GM19023 (cell line): Measurements from ENCODE around the gene PSD4.

Experiments used
- ATAC-seq: cut with Tn5 transposase; IDR thresholded peaks from one replicate; pipeline ENCODE4 v1.9.1; 2021; ENCODE audit warnings: mild to moderate bottlenecking, moderate library complexity; ENCODE audit not compliant: unreplicated experiment

PSD4 gene

DNA sequence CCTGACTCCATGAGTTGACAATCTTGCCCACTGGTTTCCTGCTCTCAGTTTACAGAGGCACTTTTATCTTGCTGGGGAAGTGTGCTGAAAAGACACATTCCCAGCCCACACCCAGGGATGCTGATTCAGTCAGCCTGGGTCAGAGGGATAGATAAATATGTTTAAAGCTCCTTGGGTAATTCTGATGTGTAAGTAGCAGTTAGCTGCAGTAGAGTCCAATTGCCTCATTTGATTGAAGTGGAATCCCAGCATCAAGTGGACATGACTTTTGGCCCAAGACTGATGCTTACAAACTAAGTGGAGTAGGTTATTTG, 29.4 kb downstream of the PSD4 start:
- no peak for ATAC-seq

DNA sequence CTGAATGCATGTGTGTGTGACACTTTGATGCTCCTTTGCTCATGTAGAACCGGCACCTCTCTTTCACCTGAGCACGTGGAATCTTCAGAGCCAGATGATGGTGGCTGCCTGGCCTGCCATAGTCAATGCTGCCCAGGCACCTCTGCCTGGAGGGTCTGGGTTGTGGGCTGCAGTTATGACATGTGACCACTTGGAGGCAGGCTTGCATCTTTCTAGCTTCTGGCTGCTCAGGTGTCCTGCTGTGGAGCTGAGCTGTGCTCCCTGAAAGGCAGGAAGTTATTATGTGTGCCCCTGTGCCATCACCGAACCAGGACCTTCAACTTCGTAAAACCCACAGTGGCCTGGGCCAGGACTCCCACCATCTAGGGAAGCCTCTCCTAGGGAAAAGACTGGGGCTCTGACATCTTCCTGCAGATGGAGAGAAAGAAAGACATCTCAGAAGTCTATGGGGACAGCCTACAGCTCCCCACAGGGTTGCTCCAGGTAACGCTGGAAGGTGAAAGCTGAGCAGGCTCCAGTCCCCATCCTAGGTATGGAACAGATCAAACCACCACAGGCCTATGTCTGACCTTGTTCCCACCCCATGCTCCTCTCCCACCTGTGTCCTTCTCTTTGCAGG, 30.2 kb downstream of the PSD4 start:
- peak; percentile 78 for ATAC-seq

DNA sequence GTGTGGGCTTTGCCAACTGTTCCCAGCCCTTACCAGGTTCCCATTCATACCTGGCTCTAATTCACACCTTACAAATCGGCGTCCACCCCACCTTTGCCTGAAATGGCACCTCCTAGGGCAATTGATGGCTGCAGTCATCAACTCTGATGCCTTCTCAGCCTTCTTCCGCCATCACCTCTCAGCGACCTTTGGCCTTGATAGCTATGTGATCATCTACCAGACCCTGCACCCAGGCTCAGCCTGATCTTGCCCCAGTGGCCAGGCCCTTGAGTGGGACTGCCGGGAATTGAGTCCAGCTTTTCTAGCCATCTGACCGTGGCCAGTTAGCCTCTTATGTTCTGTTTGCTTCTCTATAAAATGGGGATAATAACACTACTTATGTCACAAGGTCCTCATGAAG, 32.5 kb downstream of the PSD4 start:
- ATAC-seq = no peak

DNA sequence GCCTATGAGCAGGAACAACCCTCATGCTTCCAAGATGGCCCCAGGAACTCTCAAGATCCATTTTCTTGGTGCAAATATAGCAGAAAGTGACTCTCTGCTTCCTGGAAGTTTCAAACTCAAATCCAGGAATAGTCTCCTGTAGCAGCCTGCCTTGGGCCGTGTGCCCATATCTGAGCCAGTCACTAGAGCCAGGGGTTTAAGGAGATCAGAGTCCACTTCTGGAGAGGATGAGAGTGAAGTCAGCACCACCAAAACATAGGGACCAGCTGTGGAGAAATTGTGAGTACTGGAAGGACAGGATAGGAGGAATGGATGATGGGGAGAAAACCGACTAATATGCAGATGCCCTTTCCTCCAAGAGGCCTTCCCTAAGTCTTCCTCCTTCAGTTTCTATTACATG, 33.2 kb downstream of the PSD4 start:
- ATAC-seq = no peak

DNA sequence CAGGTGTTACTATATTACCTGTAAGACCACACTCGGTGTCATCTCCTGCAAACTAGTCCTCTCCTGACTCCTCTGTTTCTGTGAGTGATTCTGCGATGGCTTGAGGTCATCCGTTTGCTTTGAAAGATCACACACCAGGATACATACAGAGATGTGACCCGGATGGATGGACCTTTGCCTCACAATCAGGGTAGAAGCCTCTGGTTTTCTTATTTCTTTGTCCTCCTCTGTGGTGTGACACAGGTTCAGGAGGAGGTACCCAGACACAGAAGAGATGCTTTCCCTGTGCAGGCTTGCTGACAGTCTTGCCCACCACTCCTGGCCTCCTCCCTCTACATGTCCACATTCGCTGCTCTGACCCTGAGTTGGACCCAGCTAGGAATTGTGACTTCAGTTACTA, 34.6 kb downstream of the PSD4 start:
- no peak for ATAC-seq

DNA sequence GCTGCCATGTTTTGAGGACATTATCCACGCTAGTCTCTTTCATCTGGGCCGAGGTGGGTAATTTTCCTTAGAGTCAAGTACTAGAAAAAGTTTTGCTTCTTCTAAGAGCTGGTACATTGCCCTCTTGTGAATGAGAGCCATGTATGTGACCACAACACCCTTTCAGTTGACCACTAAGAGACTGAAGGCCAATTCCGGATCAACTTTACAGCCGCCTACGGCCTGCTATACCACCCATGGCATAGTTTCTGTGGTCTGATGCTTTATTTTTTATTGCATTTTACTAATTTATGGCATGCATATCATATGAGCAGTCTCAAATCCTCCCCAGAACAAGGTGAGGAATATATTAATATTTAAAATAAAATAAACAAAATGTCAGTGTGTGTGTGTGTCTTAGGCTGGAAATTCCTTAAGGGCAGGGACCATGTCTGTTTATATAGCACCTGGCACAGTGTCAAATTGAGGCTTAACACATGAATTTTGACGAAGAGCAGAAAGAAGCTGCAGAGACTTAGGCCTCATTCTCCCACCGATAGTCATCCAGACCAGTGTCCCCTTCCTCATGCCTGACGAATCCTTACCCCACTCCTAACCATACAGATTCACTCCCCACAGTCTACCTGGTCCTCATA, 35.4 kb downstream of the PSD4 start:
- ATAC-seq = no peak

DNA sequence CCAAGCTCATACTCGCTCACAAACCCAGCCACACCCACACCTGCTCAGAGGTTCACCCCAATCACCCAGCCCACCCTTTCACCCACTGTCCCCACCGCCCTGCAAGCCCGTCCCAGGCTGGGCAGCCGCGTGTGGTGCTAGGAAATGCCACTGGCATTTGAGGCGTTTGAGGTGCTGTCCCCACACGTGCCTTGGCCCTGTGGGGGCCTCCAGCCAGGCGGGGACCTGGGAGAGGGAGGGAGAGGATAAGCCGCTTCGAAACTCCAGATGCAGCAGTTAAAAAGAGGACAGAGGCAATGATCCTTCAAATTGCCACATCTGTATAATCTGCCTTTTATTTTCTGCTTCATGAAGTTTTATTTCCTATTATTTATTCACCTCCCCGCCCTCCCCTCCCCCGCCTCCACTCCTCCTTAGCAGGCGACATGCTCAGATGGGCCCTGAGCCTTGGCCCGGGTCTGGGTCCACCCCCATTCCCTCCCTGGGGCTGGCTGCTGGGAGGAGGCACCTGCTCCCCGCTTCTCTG, 35.9 kb downstream of the PSD4 start:
- no peak for ATAC-seq

DNA sequence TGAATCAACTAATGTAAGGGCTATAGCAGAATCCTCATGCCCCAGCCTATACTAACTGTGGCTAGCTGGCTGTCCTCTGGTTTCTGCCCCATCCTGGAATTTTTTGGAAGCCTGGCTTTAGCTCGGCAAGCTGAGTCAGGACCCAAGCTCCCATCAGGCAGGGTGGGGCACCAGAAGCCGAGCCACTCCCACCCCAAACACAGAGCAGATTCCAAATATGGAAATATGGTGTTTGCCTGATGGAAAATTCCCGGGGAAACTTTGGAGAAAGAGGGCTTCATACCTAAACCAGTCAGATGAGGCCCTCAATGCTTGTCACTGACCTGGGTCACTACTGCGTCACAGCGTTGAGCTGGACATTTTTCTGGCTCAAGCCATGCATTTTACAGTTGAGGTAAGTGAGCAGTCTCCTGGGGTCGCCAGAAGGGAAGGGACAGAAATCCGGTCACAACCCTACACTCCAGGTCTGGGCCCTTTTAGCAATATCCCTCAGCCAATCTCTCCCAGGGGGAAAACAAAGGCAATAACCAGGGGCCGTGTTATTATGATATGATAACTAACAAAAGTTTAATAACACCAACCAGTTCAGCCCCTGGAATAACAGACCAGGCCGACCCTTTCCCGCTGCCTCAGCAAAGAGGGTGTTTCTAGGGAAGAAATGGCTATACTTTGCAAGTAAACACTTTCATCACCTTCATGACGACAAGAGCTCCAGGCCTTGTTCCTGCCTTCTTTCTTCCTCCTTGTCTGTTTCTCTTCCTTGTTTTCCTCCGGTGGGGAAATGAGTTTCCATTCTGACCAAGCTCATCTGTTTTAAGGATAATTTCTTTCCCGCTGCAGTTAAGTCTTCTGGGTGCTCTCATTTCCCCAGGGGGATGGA, 37.7 kb downstream of the PSD4 start:
- ATAC-seq = no peak

DNA sequence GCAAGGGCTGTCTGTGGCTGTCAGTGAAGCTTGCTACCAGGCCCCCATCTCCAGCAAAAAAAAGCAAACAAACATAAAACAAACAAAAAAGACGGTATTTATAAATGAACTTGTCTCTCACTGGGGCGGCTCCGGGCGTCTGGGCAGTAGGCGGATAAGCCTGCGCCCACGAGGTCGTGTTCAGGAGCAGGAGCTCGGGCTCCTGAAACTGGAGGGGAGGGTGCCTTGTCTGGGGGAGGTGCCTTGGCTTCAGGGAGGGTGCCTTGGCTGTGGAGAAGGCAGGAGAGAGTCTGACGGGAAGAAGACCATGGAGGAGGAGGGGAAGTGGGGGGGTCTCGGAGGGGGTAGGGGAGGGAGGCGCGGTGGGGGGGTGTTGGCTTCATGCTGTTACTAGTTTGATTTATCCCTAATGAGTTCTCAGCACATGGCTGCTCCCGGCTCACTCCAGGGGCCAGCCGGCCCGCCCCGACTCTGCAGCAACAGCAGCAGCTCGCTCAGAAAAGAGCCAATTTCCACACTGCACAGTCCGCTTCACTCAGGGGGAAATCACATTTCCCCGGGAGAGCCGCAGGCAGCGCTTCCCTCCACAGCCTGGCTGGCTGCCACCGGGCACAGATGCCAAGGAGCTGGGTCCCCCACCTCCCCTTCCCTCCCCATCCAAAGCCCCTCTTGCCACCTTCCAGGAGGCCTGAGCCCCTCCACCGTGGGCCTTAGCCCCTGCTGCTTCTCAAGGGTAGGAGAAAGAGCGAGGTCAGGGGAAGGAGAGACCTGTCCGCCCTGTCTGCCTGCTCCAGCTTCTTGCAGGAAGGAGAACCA, 38.7 kb downstream of the PSD4 start:
- ATAC-seq = no peak

DNA sequence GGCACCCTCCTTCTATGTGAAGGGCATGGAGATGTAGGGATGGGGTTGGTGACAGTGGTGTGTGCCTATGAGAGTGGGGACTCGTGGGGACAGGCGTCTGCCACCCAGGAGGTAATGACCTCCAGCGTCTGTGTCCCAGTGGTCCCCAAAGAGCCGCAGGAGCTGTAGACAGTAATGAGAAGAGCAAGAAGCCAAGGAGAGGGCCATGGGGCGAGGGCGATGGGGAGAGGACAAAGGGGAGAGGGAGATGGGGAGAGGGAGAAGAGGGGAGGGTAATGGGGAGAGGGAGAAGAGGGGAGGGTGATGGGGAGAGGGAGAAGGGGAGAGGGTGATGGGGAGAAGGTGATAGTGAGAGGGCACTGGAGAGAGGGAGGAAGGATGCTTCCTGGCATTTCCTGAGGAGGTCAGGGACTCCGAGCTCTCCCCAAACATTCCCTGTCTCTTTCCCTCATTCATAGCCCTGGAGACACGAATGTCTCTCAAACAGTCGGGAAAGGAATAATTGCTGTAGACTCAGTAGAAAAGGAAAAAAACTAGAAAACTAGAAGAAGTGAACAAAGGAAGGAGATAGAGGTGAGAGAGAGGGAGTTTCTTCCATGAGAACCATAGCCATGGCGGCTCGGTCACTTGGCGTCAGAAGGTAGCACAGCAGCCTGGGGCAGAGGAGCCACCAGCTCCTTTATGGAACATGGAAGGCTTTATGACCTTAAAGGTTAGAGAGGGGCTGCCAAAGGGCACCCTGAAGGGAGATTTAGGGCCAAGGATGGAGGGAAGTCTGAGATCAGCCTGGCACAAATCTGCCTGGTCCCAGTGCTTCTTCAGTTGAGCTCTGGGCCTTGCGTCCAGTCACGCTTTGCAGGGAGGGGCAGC, 39.5 kb downstream of the PSD4 start:
- ATAC-seq = no peak

DNA sequence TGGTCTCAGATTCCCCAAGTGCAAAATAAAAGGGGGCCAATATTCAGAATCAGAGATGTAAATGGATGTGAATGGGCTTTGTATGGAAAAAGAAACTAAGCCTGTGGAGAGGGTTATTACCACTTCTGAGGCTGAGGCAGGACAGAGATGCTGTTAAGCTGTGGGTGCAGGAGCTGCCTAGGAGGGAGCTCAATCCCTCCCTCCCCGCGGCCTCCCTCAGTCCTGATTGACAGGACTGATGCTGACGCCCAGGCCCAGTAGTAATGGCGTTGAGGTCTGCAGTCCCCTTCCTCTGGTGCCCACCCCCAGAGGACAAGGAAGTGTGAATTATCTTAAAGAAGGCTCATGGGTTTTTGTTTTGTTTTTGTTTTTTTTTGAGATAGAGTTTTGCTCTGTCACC, 40.4 kb downstream of the PSD4 start:
- no peak for ATAC-seq

DNA sequence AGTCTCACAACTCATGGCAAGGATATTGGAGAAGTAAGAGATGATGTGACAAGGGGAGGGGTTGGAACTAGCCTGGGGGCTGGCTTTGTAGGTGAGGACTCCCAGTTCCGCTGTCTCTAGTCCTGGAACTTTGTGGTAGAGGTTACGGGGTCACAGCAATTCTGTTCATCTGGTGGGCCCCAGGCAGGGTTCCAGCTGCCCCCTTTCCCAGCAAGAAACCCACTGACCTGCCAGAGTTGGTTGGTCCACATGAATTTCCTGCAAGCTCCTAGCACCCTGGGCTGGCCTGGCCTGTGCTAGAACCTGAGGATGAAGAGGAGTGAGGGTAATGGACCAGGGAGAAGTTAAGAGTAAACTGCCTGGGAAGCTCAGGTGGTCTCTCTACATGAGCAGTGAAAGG, 41.3 kb downstream of the PSD4 start:
- ATAC-seq = no peak

DNA sequence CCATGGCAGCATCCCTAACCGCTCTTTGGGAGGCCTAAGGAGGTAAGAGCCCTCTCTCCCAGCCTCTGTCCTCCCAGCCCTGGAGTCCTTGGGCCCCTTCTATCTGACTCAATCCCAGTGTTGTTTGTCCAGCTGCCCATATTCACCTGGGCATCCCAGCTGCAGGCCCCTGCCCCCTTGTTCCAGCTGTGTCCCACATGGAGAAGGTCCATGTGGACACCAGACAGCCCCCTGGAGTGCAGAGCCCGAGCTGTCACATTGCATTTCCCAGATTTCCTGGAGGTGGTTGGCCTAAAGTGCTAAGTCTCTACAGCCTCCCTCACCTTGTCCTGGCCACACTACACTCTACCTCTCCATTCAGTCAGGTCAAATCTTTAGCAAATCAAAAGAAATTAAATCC, 42.5 kb downstream of the PSD4 start:
- ATAC-seq = no peak

DNA sequence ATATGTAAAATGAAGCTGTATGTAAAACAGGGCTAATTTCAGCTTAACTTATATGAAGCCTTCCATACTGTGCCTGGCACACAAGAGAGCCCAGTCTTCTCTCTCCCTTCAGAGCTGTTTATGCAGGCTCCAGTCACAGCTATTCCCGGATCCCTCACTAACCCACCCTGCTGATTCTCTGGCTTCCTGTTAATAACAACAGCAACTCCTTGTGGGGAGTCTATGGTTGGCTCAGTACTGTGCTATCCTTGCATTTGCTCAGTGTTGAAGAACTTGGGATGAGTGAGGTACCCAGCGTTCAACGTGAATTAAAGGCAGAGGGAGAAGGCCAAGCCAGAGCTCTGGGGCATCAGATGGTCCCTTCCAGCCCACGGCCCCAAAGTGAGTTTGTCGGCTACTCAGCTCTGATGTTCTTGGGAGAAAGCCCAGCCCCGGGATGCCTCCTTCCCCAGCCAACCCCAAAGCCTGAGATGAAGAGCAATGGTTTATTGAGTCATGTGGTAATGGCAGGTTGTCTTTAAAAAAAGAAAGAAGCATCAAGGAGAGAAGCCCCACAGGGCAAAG, 43.2 kb downstream of the PSD4 start:
- ATAC-seq = no peak

DNA sequence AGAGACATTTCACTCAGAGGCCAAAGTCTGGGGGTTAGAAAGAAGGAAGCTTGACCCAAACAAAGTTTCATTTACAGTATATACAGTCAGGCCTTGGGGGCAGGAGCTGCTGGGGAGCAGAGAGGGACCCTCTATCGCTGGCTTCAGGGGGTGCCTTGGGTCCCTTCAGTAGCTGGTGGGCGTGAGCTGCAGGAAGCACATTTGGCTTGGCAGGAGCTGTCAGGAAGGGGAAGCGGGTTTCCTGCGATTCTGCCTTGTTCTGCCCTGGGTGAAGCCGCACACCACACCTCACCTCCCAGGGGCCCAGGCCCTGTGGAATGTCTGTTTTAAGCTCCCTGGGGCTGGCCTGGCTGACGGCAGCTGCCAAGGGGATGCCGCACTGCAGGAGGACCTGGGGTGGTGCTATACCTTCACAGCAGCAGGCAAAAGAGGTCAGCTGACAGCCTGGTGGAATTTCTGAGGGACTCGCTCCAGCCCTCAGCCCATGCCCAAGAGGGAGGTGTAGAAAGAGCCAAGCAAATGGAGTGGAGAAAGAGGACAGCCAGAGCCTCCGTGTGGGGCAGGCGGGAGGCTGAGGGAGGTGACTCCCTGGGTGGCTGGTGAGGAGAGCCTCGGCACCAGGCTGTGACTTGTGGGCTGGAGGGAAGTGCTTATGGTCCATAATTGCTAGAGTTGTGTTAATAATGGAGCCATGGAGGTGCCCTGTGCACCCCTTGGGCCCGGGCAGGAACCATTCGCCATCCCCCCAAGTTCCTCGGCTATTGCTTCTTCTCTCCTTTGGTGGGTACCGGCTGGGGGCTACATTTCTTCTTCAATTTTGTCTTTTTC, 43.9 kb downstream of the PSD4 start:
- ATAC-seq = no peak

DNA sequence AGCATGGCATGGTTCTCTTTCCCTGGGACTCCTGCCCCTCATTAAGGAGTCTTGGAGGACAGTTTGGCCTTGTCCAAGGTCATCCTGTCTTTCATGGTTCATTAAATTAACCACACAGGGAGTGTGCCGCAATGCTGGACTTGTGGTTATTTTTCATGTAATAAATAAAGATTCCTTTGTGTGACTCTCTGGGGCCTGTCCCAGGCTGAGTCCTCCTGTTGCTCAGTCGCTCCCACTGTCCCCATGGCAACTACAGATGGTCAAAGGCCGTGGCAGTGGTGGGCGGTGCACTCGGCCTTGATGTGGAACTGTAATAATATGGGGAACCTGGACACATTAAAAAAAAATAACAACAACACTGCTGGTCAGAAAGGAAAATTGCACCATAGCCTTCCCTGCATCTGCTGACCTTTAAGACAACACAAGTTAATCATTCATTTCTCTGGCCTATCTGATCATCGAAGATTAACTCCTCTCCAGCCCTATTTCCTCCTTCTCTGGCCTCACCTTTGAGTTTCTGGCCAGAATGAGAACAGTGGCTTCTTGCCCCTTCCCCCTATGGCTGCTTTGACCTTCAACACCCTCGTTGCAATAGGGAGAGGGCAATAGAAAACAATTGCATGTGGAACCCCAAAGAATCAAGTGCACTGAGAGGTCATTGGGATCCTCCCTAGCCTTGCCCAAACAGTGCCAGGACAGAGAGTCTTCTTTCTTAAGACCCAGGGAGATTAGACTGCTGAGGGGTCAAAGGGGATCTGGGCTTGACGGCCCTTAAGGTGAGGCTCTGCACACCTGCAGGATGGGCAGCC, 44.7 kb downstream of the PSD4 start:
- ATAC-seq = no peak

DNA sequence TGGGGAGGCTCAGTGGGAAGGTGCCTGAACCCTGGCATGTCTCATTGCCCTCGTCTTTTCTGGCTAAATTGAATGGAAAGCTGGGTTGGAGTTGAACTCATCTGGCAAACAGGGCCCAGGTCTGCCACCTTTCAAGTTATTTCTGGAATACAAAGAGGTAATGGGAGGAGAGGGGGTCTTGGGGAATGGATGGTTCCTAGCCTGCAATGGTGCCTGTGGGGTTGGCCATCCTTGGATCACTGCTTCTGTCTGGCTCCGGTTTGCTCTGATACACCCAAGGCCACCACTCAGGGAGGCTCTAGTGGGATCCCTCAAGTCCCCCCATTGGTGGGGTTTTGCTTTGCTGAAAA, 45.3 kb downstream of the PSD4 start:
- no peak for ATAC-seq

DNA sequence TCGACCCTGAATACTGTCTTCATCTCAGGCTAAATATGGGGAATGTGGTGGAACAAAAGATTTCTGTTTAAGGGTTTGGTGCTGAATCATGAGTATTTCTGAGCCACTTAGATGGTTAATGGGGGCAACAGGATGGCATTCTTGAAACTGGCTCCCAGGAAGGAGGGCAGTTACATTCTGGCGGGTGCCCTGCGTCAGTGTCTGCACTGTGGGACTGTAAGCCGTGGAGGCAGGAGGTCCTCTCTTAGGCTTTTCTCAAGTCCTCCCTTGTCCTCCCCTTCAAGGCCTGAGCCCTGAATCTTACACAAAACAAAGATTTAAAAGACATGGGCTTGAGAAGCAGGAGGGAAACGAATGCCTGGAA, 45.7 kb downstream of the PSD4 start:
- ATAC-seq = no peak
